ENCODE data around the gene GPR151. TPM values are rescaled to one million over a fixed set of nuclear protein-coding genes. Genes with fewer than 3 reads are reported as not detected.

The GPR151 gene
- total RNA-seq, 1 donor from 2014 or later, result not detected

GRCh38 chr5:146474065-146474464 lies 41.9 kb downstream of the GPR151 start:
- no peak for DNase-seq (ENCODE audit: low spot score)
- Mint-ChIP-seq H3K4me3 (ENCODE audit: unreplicated experiment) (no peak overlapping the region), H3K36me3 (ENCODE audit: low read depth, unreplicated experiment) (peaks cover 23% of the 10 kb centered on the region), H3K9me3 (ENCODE audit: unreplicated experiment) (no peaks in the 10 kb centered on the region), H3K27me3 (ENCODE audit: unreplicated experiment) (peaks cover 2% of the 10 kb centered on the region), H3K27ac (ENCODE audit: unreplicated experiment) (no peak overlapping the region), H3K4me1 (ENCODE audit: unreplicated experiment) (peaks cover 17% of the 10 kb centered on the region)
- TF ChIP-seq, protein P1, sequence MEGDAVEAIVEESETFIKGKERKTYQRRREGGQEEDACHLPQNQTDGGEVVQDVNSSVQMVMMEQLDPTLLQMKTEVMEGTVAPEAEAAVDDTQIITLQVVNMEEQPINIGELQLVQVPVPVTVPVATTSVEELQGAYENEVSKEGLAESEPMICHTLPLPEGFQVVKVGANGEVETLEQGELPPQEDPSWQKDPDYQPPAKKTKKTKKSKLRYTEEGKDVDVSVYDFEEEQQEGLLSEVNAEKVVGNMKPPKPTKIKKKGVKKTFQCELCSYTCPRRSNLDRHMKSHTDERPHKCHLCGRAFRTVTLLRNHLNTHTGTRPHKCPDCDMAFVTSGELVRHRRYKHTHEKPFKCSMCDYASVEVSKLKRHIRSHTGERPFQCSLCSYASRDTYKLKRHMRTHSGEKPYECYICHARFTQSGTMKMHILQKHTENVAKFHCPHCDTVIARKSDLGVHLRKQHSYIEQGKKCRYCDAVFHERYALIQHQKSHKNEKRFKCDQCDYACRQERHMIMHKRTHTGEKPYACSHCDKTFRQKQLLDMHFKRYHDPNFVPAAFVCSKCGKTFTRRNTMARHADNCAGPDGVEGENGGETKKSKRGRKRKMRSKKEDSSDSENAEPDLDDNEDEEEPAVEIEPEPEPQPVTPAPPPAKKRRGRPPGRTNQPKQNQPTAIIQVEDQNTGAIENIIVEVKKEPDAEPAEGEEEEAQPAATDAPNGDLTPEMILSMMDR (IDR thresholded peaks at IDR 0.05; ENCODE audit: unreplicated experiment), result no peak

GRCh38 chr5:146467760-146468159 lies 48.2 kb downstream of the GPR151 start:
- Mint-ChIP-seq H3K9me3 (ENCODE audit: unreplicated experiment) (no peaks in the 10 kb centered on the region), H3K4me3 (ENCODE audit: unreplicated experiment) (no peak overlapping the region), H3K27ac (ENCODE audit: unreplicated experiment) (no peak overlapping the region), H3K4me1 (ENCODE audit: unreplicated experiment) (no peaks in the 10 kb centered on the region), H3K36me3 (ENCODE audit: low read depth, unreplicated experiment) (peaks cover 21% of the 10 kb centered on the region), H3K27me3 (ENCODE audit: unreplicated experiment) (no peaks in the 10 kb centered on the region)
- TF ChIP-seq, protein P1 (IDR thresholded peaks at IDR 0.05; ENCODE audit: unreplicated experiment), result no peak
- no peak for DNase-seq (ENCODE audit: low spot score)

DNA sequence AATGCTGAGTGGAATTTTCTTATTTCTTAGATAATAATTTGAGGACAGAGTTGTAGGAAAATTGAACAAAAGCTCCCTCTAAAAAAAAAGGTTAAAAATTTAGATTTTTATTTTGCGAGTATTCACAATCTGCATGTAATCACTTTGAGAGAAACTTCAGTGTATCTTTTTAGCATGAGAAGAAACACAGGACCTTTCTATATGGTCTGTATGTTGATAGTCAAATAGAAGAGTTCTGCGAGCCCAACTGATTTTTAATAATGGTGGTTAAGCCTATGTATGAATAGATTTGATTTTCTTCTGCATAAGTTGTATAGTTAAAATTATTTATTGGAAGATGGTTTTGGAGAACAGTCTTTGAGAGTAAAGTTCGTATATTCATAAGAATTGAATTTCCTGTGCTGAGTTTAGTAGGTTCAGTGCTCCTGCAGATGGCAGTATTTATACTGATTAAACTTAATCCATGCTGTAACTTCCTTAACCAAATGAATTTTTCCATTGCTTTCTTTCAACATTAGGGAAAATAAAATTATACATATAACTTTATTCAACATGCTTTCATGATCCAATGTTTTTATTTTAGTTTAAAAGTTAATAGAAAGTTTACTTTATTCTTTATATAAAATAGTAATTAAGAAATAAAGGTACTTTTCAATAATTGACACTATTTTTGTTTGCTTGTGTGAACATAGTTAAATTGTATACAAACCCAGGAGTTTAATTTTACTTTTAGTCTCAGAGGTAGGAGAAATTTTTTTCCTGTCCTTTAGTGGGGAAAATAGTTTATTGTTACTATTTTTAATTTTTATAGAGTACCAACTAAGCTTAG lies 49.3 kb downstream of the GPR151 start:
- Mint-ChIP-seq H3K4me1 (ENCODE audit: unreplicated experiment) (no peaks in the 10 kb centered on the region), H3K36me3 (ENCODE audit: low read depth, unreplicated experiment) (peaks cover 12% of the 10 kb centered on the region), H3K9me3 (ENCODE audit: unreplicated experiment) (no peaks in the 10 kb centered on the region), H3K27ac (ENCODE audit: unreplicated experiment) (no peak overlapping the region), H3K4me3 (ENCODE audit: unreplicated experiment) (no peak overlapping the region), H3K27me3 (ENCODE audit: unreplicated experiment) (no peaks in the 10 kb centered on the region)
- TF ChIP-seq, protein P1 (IDR thresholded peaks at IDR 0.05; ENCODE audit: unreplicated experiment), result peak; percentile 22
- DNase-seq (ENCODE audit: low spot score), result no peak

DNA sequence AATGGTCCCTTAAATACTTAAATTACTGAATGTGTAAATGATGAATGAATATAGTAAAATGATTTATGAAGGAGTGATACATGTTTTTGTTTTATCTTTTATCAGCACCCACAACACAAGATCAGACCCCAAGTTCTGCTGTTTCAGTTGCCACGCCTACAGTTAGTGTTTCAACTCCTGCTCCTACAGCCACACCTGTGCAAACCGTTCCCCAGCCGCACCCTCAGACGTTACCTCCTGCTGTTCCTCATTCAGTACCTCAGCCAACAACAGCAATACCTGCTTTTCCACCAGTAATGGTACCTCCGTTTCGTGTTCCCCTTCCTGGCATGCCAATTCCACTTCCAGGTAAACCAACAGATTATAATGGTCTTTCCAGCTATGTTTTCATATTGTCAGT lies 52.5 kb downstream of the GPR151 start:
- H3K36me3 Mint-ChIP-seq (ENCODE audit: low read depth, unreplicated experiment), result peaks cover 12% of the 10 kb centered on the region
- no peak overlapping the region for H3K4me3 Mint-ChIP-seq (ENCODE audit: unreplicated experiment)
- H3K27me3 Mint-ChIP-seq (ENCODE audit: unreplicated experiment), result no peaks in the 10 kb centered on the region
- H3K4me1 Mint-ChIP-seq (ENCODE audit: unreplicated experiment), result no peaks in the 10 kb centered on the region
- no peak for DNase-seq (ENCODE audit: low spot score)
- TF ChIP-seq, protein P1 (IDR thresholded peaks at IDR 0.05; ENCODE audit: unreplicated experiment), result no peak
- no peak overlapping the region for H3K27ac Mint-ChIP-seq (ENCODE audit: unreplicated experiment)
- H3K9me3 Mint-ChIP-seq (ENCODE audit: unreplicated experiment), result no peaks in the 10 kb centered on the region

Other genes starting within 250 kb of the GPR151 start
- gene POU4F3, start 177.4 kb downstream of the GPR151 start, total RNA-seq (ENCODE audit: unreplicated experiment), result 0.15 TPM
- 71.6 TPM for gene TCERG1, start 68.9 kb downstream of the GPR151 start, total RNA-seq (ENCODE audit: unreplicated experiment)